HG03196 (cell line): Measurements from ENCODE around the gene S100B.
"Not testable (repeated sequence)": the region's sequence is repeated elsewhere in the genome, so short reads cannot be mapped to it uniquely, and the experiment has no call there.

Experiments
- ATAC-seq: cut with Tn5 transposase; IDR thresholded peaks from one replicate; pipeline ENCODE4 v1.9.1; 2021; ENCODE audit not compliant: unreplicated experiment

The S100B gene

GRCh38 chr21:46604329-46604974 lies 430 bp downstream of the S100B start:
- no peak for ATAC-seq

DNA sequence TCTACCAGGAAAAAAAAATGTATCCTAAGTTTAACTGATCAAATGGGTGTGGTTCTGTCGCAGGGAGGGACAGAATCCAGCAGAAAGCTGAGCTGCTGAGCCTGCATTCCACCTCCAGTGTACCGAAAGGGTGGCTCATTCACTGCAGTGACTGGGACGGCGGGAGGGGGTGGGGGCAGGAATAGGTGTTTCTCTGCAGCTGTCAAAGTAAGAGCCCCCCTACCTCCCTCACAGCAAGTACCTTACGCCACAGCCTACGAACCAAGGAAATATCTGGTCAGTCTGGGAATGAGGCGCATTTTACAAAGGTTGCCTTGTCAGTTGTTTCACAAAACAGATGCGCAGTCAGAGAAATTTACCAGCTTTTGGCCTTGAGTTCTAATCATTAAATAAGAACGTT lies 1.7 kb downstream of the S100B start:
- no peak for ATAC-seq

- no peak for ATAC-seq
Observed at GRCh38 chr21:46600978-46601377, 3.9 kb downstream of the S100B start.

- ATAC-seq: no peak
Observed at GRCh38 chr21:46600305-46600704, 4.6 kb downstream of the S100B start.

DNA sequence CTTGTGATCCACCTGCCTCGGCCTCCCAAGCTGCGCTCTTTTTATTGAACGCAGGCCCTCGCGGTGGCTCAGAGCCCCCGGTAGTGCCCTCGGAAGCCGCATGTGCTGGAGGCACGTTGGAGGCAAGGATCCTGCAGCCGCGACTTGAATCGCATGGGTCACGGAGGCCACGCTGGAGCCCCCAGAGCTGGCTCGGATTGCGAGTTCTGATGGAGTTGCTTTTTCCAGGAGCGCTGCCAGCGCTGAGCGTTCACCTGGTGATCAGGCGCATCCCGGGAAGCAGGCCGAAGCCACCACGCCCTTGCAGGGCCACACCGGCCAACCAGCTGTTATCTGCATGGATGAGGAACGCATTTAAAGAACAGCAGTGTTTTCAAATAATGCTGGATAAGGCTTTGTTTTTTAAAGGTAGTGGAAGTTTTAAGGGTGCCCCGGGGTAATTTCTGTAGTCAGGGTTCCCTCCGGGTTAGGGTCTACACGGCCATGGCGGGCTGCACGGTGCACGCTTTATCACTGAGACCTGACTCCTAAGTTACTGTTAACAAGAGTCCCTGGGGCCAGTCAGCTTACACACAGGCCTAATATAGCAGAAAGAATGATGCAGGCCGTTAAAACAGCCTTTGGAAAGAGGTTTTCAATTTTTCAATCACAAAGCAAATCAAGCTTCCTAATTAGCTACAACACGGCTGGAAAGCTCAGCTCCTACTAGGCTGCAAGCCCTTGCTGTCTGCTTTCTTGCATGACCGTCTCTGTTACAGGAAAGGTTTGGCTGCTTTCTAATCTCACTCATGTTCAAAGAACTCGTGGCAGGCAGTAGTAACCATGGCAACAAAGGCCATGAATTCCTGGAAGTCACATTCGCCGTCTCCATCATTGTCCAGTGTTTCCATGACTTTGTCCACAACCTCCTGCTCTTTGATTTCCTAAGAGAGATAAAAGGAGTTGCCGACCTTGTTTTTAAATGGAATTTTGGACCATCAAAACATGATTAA lies 6.0 kb downstream of the S100B start:
- ATAC-seq: no peak

- no peak for ATAC-seq
Observed at GRCh38 chr21:46597896-46598343, 7.0 kb downstream of the S100B start.

DNA sequence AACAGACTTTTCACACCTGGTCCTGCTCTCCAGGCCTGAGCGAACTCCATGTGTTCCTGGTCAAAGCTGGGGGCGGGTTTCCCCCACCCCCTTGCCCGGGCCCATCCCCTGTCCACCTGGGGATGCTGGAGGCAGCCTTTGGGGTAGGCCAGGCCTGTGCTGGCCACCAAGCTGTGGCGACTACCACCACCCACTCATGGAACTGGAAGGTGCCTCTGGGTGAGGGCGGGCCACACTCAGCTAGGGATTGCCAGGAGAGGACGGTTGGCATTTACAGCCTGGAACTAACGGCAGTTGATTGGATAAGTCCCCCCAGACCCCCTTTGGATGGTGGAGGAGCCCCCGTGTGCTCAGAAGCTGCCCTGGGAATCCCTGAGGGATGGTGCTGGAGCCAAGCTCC lies 7.9 kb downstream of the S100B start:
- no peak for ATAC-seq

- ATAC-seq: no peak
Observed at GRCh38 chr21:46596201-46596600, 8.7 kb downstream of the S100B start.

GRCh38 chr21:46594276-46594675 lies 10.6 kb downstream of the S100B start:
- ATAC-seq: no peak

DNA sequence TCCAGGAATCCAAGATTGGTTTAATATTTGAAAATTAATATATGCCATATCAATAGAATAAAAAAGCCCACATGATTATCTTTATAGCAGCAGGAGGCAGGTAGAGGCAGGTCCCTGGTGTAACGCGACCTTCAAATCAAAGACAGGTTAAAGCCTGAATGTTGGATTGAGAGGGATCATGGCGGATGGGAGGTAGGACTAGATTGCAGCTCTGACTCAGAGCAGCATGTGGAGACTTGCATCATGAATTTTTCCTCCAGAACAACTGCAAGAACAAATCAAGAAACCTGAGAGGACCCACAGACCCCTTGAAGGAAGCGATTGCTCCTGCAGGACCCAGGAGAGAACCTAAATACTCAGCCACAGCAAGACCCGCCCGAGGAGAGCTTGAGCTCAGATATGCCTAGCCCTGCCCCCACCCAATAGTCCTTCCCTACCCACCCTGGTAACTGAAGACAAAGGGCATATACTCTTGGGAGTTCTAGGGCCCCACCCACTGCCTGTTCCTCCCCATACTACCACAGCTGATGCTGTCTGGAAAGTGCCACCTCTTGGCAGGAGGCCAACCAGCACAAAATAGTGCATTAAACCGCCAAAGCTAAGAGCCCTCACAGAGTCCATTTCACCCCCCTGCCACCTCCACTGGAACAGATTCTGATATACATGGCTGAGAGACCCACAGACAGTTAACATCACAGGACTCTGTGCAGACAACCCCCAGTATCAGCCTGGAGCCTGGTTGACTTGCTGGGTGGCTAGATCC lies 19.5 kb downstream of the S100B start:
- ATAC-seq: no peak

GRCh38 chr21:46581780-46582307 lies 23.0 kb downstream of the S100B start:
- no peak for ATAC-seq

GRCh38 chr21:46579394-46579793 lies 25.5 kb downstream of the S100B start:
- not testable (repeated sequence) for ATAC-seq

DNA sequence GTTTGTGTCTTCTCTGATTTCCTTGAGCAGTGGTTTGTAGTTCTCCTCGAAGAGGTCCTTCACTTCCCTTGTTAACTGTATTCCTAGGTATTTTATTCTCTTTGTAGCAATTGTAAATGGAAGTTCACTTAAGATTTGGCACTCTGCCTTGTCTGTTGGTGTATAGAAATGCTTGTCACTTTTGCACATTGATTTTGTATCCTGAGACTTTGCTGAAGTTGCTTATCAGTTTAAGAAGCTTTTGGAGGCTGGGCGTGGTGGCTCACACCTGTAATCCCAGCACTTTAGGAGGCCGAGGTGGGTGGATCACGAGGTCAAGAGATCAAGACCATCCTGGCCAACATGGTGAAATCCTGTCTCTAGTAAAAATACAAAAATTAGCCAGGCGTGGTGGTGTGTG lies 27.1 kb downstream of the S100B start:
- not testable (repeated sequence) for ATAC-seq

DNA sequence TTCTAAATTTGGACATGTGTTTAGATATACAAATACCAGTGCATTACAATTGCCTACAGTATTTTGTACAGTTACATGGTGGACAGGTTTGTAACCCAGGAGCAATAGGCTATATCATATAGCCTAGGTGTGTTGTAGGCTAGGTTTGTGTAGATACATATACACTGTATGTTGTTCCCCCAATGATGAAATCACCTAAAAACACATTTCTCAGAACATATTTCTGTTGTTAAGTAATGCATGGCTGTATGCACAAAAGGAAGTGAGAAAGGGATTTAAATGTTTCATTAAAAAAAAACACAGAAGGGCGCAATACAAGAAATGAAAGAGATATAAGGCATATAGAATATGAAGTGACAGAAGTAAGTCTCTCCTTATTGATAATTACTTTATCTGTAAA lies 32.0 kb downstream of the S100B start:
- no peak for ATAC-seq

DNA sequence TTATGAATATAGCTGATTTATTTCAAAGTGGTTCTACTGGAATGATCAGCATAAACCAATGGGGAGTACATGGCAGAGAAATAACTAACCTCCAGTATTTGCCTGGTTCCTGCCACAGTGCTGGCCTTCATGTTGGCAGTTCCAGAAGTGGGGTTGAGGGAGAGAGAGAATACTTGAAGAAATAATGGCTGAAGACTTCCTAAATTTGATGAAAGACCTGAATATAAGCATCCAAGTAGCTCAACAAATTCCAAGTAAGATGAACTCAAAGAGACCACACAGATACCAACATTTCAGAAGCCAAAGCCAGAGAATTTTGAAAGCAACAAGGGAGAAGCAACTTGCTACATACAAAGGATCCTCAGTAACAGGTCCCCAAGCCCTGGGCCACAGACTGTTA lies 34.3 kb downstream of the S100B start:
- no peak for ATAC-seq

DNA sequence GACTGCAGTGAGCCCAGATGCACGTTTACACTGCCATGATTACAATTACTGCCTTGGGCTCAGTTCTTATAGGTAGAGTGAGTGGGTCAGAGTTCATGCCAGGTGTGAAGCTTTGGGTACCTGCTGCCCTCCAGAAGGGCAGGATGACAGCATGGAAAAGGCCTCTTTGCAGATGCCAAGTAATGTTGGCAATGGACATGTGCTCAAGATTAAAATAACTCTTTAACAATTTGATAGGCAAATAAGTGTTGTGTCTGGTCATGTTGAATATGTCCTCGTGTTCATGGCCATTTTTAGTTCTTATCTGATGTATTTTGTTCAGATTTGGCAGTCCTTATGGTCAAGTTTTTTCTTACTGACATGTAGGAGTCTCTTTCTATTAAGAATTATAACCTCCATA lies 34.8 kb downstream of the S100B start:
- ATAC-seq: no peak

- ATAC-seq: no peak
Observed at GRCh38 chr21:46569081-46569480, 35.8 kb downstream of the S100B start.

GRCh38 chr21:46568562-46568961 lies 36.3 kb downstream of the S100B start:
- no peak for ATAC-seq

GRCh38 chr21:46567348-46567747 lies 37.5 kb downstream of the S100B start:
- no peak for ATAC-seq

DNA sequence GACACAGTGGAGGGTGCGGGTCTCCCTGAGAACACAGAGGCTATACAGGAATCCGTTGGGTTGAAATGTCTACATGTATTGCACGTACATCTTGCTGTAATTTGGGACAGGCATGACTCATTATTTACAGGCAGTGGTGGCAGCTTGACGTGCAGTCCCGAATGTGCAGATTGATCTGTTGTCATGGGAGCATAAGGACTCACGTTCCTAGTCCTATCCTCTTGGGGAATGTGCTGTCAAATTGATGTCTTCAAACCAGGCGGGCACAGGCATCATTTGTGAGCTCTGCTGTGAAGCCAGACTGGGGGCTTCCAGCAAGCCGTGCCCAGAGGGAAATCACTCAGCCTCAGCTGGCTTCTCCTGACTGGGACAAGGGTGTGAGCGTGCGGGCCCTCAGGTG lies 40.5 kb downstream of the S100B start:
- no peak for ATAC-seq

GRCh38 chr21:46562964-46563607 lies 41.8 kb downstream of the S100B start:
- no peak for ATAC-seq
